KOPT-K1 (cell line): ENCODE results near the gene MTG2.

Experiments
- H3K27ac ChIP-seq: fragments of 200-600 bp; sonication (generic); 2 replicates; pipeline ENCODE4 v1.5.1; 2016; ENCODE audit warnings: antibody characterized with exemption, mild to moderate bottlenecking, low read depth, low read length; ENCODE audit not compliant: poor library complexity, severe bottlenecking
- H3K36me3 ChIP-seq: fragments of 200-600 bp; sonication (generic); 2 replicates; pipeline ENCODE4 v1.5.1; 2017; ENCODE audit warnings: antibody characterized with exemption, mild to moderate bottlenecking, low read length, moderate library complexity; ENCODE audit not compliant: insufficient read depth
- H3K9me3 ChIP-seq: fragments of 200-600 bp; sonication (generic); 2 replicates; pipeline ENCODE4 v1.5.1; 2017; ENCODE audit warnings: antibody characterized with exemption, low read length, mild to moderate bottlenecking; ENCODE audit not compliant: insufficient read depth, poor library complexity, severe bottlenecking

MTG2 gene, protein sequence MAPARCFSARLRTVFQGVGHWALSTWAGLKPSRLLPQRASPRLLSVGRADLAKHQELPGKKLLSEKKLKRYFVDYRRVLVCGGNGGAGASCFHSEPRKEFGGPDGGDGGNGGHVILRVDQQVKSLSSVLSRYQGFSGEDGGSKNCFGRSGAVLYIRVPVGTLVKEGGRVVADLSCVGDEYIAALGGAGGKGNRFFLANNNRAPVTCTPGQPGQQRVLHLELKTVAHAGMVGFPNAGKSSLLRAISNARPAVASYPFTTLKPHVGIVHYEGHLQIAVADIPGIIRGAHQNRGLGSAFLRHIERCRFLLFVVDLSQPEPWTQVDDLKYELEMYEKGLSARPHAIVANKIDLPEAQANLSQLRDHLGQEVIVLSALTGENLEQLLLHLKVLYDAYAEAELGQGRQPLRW

DNA sequence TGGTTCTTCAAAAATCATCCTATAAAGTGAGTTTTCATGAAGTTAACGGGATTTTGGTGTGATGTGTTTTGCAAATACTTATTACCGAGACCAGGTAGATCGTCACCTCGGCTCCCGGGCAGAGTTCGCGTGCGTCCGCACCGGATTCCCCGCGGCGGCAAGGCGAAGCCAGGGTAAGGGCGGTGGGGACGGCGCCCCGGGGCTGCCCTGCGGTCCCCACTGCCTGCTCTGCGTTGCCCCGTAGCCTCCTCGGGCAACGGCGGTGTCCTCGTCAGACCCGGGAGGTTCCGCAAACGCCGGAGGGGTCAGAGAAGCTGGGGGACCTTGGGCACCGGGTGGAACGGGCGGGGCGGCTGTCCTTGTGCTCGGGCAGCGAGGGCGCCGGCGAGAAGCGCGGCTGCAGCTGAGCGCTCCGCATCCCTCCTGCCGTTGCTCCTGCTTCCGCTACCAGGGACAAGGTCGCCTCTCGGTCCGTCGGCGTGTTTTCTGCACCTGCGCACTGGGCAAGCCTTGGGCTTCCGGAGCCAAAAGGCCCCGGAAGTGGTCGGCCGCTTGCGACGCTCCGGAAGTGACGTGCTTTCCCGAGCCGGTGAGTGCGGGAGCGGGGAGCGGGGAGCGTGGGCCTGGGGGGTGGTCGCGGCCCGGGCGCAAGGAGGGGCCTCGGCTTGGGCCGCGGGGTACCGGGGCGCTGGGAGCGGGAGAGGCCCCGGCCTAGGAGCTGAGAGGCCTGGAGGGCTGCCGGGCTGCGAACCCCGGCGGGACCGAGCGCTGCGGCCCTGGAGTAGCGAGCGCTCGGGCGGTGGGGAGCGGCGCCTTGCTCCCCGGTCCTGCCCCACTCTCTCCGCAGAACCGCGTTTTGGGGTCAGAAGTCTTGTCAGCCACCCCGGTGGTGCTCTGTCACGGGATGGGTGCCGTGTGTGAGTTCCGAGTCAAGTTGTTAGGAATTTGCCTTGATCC lies at the start of gene MTG2:
MTG2 (plus strand) TSS at position 560 of the 957 bp plus-strand sequence. CDS start 10,393 bp downstream, outside the sequence.
- H3K27ac ChIP-seq = peak within 1 kb of the TSS; percentile 91
- peaks cover 13% of the 10 kb centered on the region; the same call in 1 of the 2 replicates for H3K36me3 ChIP-seq
- H3K9me3 ChIP-seq = no peaks in the 10 kb centered on the region

- Histone ChIP-seq H3K27ac (no peak overlapping the region), H3K9me3 (no peaks in the 10 kb centered on the region), H3K36me3 (peaks cover 100% of the 10 kb centered on the region)
Observed at GRCh38 chr20:62133051-62133845, 49.6 kb upstream of the MTG2 start.

GRCh38 chr20:62133864-62134263 lies 49.0 kb upstream of the MTG2 start:
- Histone ChIP-seq H3K36me3 (peaks cover 100% of the 10 kb centered on the region), H3K27ac (no peak overlapping the region), H3K9me3 (no peaks in the 10 kb centered on the region)

- H3K36me3 ChIP-seq = peaks cover 100% of the 10 kb centered on the region
- H3K9me3 ChIP-seq = no peaks in the 10 kb centered on the region
- no peak overlapping the region for H3K27ac ChIP-seq
Observed at GRCh38 chr20:62134735-62135231, 48.0 kb upstream of the MTG2 start.

- H3K36me3 ChIP-seq = peaks cover 100% of the 10 kb centered on the region
- H3K9me3 ChIP-seq = no peaks in the 10 kb centered on the region
- H3K27ac ChIP-seq = no peak overlapping the region
Observed at GRCh38 chr20:62135573-62136266, 47.1 kb upstream of the MTG2 start.

- H3K9me3 ChIP-seq = no peaks in the 10 kb centered on the region
- H3K36me3 ChIP-seq = peaks cover 100% of the 10 kb centered on the region
- no peak overlapping the region for H3K27ac ChIP-seq
Observed at GRCh38 chr20:62136283-62137091, 46.3 kb upstream of the MTG2 start.

- H3K27ac ChIP-seq = no peak overlapping the region
- H3K9me3 ChIP-seq = no peaks in the 10 kb centered on the region
- peaks cover 97% of the 10 kb centered on the region for H3K36me3 ChIP-seq
Observed at GRCh38 chr20:62137092-62137384, 45.8 kb upstream of the MTG2 start.

- Histone ChIP-seq H3K27ac (no peak overlapping the region), H3K36me3 (peaks cover 91% of the 10 kb centered on the region), H3K9me3 (no peaks in the 10 kb centered on the region)
Observed at GRCh38 chr20:62137478-62138203, 45.2 kb upstream of the MTG2 start.

GRCh38 chr20:62138204-62138543 lies 44.7 kb upstream of the MTG2 start:
- Histone ChIP-seq H3K9me3 (no peaks in the 10 kb centered on the region), H3K36me3 (peaks cover 85% of the 10 kb centered on the region), H3K27ac (no peak overlapping the region)

DNA sequence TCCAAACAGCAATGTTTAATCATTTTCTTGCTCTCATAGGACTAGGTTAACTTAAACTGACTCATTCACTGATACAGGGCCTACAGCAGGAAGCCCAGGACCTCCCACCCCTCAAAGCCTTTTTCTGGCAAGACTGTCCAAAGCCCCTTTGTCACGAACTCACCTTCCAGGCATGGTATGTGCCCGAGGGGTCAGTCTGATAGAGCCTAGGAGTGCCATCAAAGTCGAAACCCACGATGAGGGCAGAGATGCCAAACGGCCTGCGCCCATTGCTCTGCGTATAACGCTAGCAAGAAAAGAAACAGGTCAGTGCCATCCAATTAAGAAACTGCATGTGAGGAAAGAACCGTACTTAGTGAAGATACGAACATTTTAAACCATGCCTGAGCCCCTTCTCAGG lies 43.9 kb upstream of the MTG2 start:
- no peaks in the 10 kb centered on the region for H3K9me3 ChIP-seq
- peaks cover 78% of the 10 kb centered on the region for H3K36me3 ChIP-seq
- no peak overlapping the region for H3K27ac ChIP-seq

DNA sequence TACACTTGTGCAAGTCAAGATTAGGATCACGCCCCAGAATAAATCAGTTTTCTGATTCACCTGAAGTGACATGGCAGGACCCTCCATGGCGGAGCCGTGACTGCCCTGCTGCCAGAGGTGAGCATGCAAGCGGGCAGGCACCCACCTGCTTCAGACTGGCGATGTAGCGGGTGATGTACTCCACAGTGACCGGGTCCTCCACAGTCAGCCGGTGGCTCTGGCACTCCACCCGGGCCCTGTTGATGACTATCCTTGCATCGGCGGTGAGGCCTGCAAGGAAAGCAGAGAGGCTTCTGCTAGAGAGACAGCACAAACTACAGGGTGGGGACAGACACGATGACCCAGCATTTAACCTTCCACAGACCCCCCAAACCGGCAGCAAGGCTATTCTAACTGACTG lies 43.2 kb upstream of the MTG2 start:
- no peak overlapping the region for H3K27ac ChIP-seq
- H3K9me3 ChIP-seq = no peaks in the 10 kb centered on the region
- peaks cover 71% of the 10 kb centered on the region for H3K36me3 ChIP-seq

GRCh38 chr20:62141043-62141396 lies 41.8 kb upstream of the MTG2 start:
- Histone ChIP-seq H3K9me3 (no peaks in the 10 kb centered on the region), H3K27ac (no peak overlapping the region), H3K36me3 (peaks cover 65% of the 10 kb centered on the region)
